H9 (cell line): Measurements from ENCODE around the gene NRXN3. TPM values are rescaled to one million over a fixed set of nuclear protein-coding genes. Genes with fewer than 3 reads are reported as not detected.

ENCODE experiments used
- DNase-seq: peaks from one replicate; pipeline ENCODE4 v3.0.0-alpha.2; 2017
- H2AFZ ChIP-seq: one replicate; pipeline ENCODE4 v1.6.1; 2013; ENCODE audit warnings: mild to moderate bottlenecking, low read length, control low read depth, moderate library complexity
- H2AK5ac ChIP-seq: 2 replicates; pipeline ENCODE4 v1.6.1; 2013; ENCODE audit warnings: low read length, control low read depth, mixed read lengths; ENCODE audit not compliant: insufficient read length
- H2BK120ac ChIP-seq: one replicate; pipeline ENCODE4 v1.6.1; 2013; ENCODE audit warnings: low read depth, mild to moderate bottlenecking, low read length, control low read depth, inconsistent platforms; ENCODE audit not compliant: poor library complexity, severe bottlenecking
- H2BK12ac ChIP-seq: 2 replicates; pipeline ENCODE4 v1.6.1; 2013; ENCODE audit warnings: low read length, control low read depth, mixed read lengths, low read depth; ENCODE audit not compliant: insufficient read length
- H2BK15ac ChIP-seq: 2 replicates; pipeline ENCODE4 v1.6.1; 2013; ENCODE audit warnings: low read depth, low read length, control low read depth
- H2BK20ac ChIP-seq: one replicate; pipeline ENCODE4 v1.6.1; 2013; ENCODE audit warnings: low read depth, mild to moderate bottlenecking, low read length, control low read depth, inconsistent platforms; ENCODE audit not compliant: poor library complexity, severe bottlenecking
- H2BK5ac ChIP-seq: 2 replicates; pipeline ENCODE4 v1.6.1; 2013; ENCODE audit warnings: low read length, control low read depth, mixed read lengths; ENCODE audit not compliant: insufficient read length
- H3K14ac ChIP-seq: 2 replicates; pipeline ENCODE4 v1.6.1; 2013; ENCODE audit warnings: low read length, control low read depth; ENCODE audit not compliant: insufficient read depth
- H3K18ac ChIP-seq: 2 replicates; pipeline ENCODE4 v1.6.1; 2013; ENCODE audit warnings: low read depth, mild to moderate bottlenecking, mixed read lengths, low read length, control low read depth; ENCODE audit not compliant: insufficient read length
- H3K23ac ChIP-seq: 2 replicates; pipeline ENCODE4 v1.6.1; 2013; ENCODE audit warnings: low read length, control low read depth, mixed read lengths, low read depth; ENCODE audit not compliant: insufficient read length
- H3K23me2 ChIP-seq: 2 replicates; pipeline ENCODE4 v1.6.1; 2013; ENCODE audit warnings: low read depth, mild to moderate bottlenecking, mixed read lengths, low read length, control low read depth; ENCODE audit not compliant: insufficient read length, poor library complexity, severe bottlenecking
- H3K27ac ChIP-seq: 2 replicates; pipeline ENCODE4 v1.5.1; 2013; ENCODE audit warnings: low read length, control low read depth, mixed read lengths, low read depth; ENCODE audit not compliant: insufficient read length
- H3K27me3 ChIP-seq: 2 replicates; pipeline ENCODE4 v1.6.1; 2013; ENCODE audit warnings: low read length, control low read depth, inconsistent platforms; ENCODE audit not compliant: insufficient read depth
- H3K4ac ChIP-seq: 2 replicates; pipeline ENCODE4 v1.6.1; 2013; ENCODE audit warnings: low read depth, mild to moderate bottlenecking, control low read depth, inconsistent platforms, low read length, moderate library complexity
- H3K4me1 ChIP-seq: 2 replicates; pipeline ENCODE4 v1.6.1; 2013; ENCODE audit warnings: low read length, control low read depth, inconsistent platforms; ENCODE audit not compliant: insufficient read depth
- H3K4me2 ChIP-seq: 2 replicates; pipeline ENCODE4 v1.6.1; 2013; ENCODE audit warnings: low read length, control low read depth, mixed read lengths; ENCODE audit not compliant: insufficient read length, insufficient read depth
- H3K56ac ChIP-seq: 2 replicates; pipeline ENCODE4 v1.6.1; 2013; ENCODE audit warnings: low read depth, mild to moderate bottlenecking, mixed read lengths, low read length, control low read depth; ENCODE audit not compliant: insufficient read length
- H3K79me1 ChIP-seq: 2 replicates; pipeline ENCODE4 v1.6.1; 2013; ENCODE audit warnings: low read depth, mild to moderate bottlenecking, moderate library complexity, low read length, control low read depth, inconsistent platforms; ENCODE audit not compliant: insufficient read depth, poor library complexity, severe bottlenecking
- H3K79me2 ChIP-seq: 2 replicates; pipeline ENCODE4 v1.6.1; 2013; ENCODE audit warnings: low read length, control low read depth, inconsistent platforms; ENCODE audit not compliant: insufficient read depth
- H3K9ac ChIP-seq: 2 replicates; pipeline ENCODE4 v1.6.1; 2013; ENCODE audit warnings: low read length, control low read depth, mixed read lengths; ENCODE audit not compliant: insufficient read length; ENCODE audit errors: extremely low read depth
- H3K9me3 ChIP-seq: one replicate; pipeline ENCODE4 v1.6.1; 2013; ENCODE audit warnings: low read depth, low read length, inconsistent platforms; ENCODE audit not compliant: control insufficient read depth
- H3T11ph ChIP-seq: one replicate; pipeline ENCODE4 v1.6.1; 2013; ENCODE audit warnings: mild to moderate bottlenecking, low read length, control low read depth, inconsistent platforms
- H4K20me1 ChIP-seq: one replicate; pipeline ENCODE4 v1.6.1; 2013; ENCODE audit not compliant: control insufficient read depth, insufficient read length, insufficient read depth
- H4K5ac ChIP-seq: 2 replicates; pipeline ENCODE4 v1.6.1; 2013; ENCODE audit warnings: low read depth, mild to moderate bottlenecking, mixed read lengths, low read length, control low read depth; ENCODE audit not compliant: insufficient read length
- H4K8ac ChIP-seq: replicated peaks from 2 replicates; pipeline ENCODE4 v1.6.1; 2013; ENCODE audit warnings: low read length, control low read depth, mixed read lengths, low read depth; ENCODE audit not compliant: insufficient read length
- H4K91ac ChIP-seq: 2 replicates; pipeline ENCODE4 v1.6.1; 2013; ENCODE audit warnings: low read depth, mild to moderate bottlenecking, moderate library complexity, mixed read lengths, low read length, control low read depth; ENCODE audit not compliant: insufficient read length
- H3K27ac Mint-ChIP-seq, 3 experiments: 2 replicates in 2 of 3; 3 replicates in 1 of 3; pipeline ENCODE4 v1.8.0; 2020 to 2021; ENCODE audit warnings: mixed read lengths in 3 of 3, mild to moderate bottlenecking in 1 of 3, moderate library complexity in 1 of 3
- H3K27me3 Mint-ChIP-seq: 2 replicates; pipeline ENCODE4 v1.8.0; 2021; ENCODE audit warnings: low read depth, mild to moderate bottlenecking, moderate library complexity, mixed read lengths
- H3K36me3 Mint-ChIP-seq, 3 experiments: 2 replicates in 2 of 3; 3 replicates in 1 of 3; pipeline ENCODE4 v1.8.0; 2020 to 2021; ENCODE audit warnings: low read depth in 3 of 3, mixed read lengths in 3 of 3; ENCODE audit not compliant: insufficient read depth in 1 of 3
- H3K4me1 Mint-ChIP-seq, 2 experiments: 2 replicates each; pipeline ENCODE4 v1.8.0; 2020; ENCODE audit warnings: mixed read lengths in 2 of 2
- H3K4me3 Mint-ChIP-seq, 2 experiments: 2 replicates in 1 of 2; 3 replicates in 1 of 2; pipeline ENCODE4 v1.8.0; 2020 to 2021; ENCODE audit warnings: mild to moderate bottlenecking in 2 of 2, mixed read lengths in 2 of 2, moderate library complexity in 1 of 2
- H3K9me3 Mint-ChIP-seq, 2 experiments: 2 replicates in 1 of 2; 3 replicates in 1 of 2; pipeline ENCODE4 v1.8.0; 2020; ENCODE audit warnings: mild to moderate bottlenecking in 2 of 2, mixed read lengths in 2 of 2, moderate library complexity in 1 of 2
- WGBS: extraction: QIAGEN DNeasy Blood & Tissue Kit; methylation state at CpG from one replicate; pipeline ENCODE4 v1.1.7; 2013; ENCODE audit warnings: missing lambda C conversion rate, low lambda C conversion rate, mixed read lengths; ENCODE audit not compliant: insufficient read length; ENCODE audit errors: extremely low coverage; 5-methylcytosine and 5-hydroxymethylcytosine counted together
- total RNA-seq: library from RNA; stranded (reverse); gene quantifications from 2 replicates; pipeline ENCODE4 v1.2.1, GENCODE V29; 2021
- TF ChIP-seq, protein P1 (sequence below): fragments of 200-600 bp; sonication (generic); conservative IDR thresholded peaks from 3 replicates; pipeline ENCODE4 v1.8.0; 2021; ENCODE audit warnings: antibody characterized with exemption, mild to moderate bottlenecking

Gene NRXN3
- total RNA-seq, 1 experiment from 2014 or later = 1.8 TPM

DNA sequence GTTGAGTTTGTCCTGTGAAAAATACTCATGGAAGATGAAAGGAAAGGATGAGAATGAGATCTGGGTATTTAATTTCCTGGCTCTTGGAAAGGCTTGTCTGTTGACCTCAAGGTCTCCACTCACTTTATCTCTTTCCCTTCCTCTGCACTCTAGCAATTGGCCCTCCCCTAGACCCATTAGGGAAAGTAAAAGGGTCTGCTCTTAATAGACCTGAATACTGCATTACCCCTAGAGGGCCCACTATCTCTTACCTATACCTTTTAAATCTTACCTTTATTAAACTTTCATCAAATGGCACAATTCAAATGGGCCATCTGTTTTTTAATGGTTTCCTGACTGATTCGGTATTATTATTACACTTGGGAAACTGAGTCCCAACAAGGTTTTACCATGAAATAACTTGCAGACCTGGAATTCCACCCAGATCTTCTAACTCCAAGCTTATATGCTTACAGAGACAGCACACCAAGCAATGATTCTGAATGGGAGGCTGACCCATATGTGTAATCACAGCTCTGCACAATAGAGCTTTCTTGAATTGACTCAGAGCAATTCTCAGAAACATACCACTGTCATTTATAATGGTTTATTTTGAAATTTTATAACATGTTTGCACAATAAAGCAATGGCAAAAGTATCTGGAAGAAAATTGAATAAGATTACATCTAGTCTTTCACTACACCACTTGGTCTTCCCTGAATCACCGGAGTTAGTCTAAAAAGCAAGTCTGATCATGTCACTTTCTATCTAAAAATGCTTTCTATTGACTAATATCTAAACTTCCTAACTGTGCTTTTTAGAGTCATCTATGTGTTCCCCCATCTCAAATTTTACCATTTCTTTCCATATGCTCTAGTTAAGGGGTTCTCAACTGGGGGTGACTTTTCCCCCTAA, 618.5 kb downstream of the NRXN3 start:
- Histone ChIP-seq H2BK12ac (no peak overlapping the region), H3K27ac (no peak overlapping the region), H2BK15ac (no peak overlapping the region), H3T11ph (no peak overlapping the region), H4K20me1 (no peaks in the 10 kb centered on the region), H3K79me2 (no peaks in the 10 kb centered on the region), H3K9me3 (no peaks in the 10 kb centered on the region), H3K4me1 (no peaks in the 10 kb centered on the region; the same call in 1 of the 2 replicates), H3K4ac (no peak overlapping the region), H3K23me2 (no peaks in the 10 kb centered on the region), H2AFZ (no peak overlapping the region), H4K91ac (no peak overlapping the region), H4K8ac (no peak overlapping the region), H4K5ac (no peak overlapping the region), H3K4me2 (no peak overlapping the region), H2BK20ac (peak overlapping the region; percentile 45), H3K79me1 (no peaks in the 10 kb centered on the region), H2BK120ac (no peak overlapping the region), H3K14ac (no peak overlapping the region), H3K27me3 (no peaks in the 10 kb centered on the region), H3K23ac (no peak overlapping the region), H3K18ac (no peak overlapping the region), H2AK5ac (no peak overlapping the region), H3K9ac (no peak overlapping the region), H2BK5ac (no peak overlapping the region), H3K56ac (no peak overlapping the region)
- no peak for DNase-seq
- no peaks in the 10 kb centered on the region for H3K27me3 Mint-ChIP-seq
- no peak overlapping the region for H3K4me3 Mint-ChIP-seq
- no peaks in the 10 kb centered on the region for H3K36me3 Mint-ChIP-seq
- H3K9me3 Mint-ChIP-seq = no peaks in the 10 kb centered on the region
- H3K27ac Mint-ChIP-seq = no peak overlapping the region
- TF ChIP-seq, protein P1, sequence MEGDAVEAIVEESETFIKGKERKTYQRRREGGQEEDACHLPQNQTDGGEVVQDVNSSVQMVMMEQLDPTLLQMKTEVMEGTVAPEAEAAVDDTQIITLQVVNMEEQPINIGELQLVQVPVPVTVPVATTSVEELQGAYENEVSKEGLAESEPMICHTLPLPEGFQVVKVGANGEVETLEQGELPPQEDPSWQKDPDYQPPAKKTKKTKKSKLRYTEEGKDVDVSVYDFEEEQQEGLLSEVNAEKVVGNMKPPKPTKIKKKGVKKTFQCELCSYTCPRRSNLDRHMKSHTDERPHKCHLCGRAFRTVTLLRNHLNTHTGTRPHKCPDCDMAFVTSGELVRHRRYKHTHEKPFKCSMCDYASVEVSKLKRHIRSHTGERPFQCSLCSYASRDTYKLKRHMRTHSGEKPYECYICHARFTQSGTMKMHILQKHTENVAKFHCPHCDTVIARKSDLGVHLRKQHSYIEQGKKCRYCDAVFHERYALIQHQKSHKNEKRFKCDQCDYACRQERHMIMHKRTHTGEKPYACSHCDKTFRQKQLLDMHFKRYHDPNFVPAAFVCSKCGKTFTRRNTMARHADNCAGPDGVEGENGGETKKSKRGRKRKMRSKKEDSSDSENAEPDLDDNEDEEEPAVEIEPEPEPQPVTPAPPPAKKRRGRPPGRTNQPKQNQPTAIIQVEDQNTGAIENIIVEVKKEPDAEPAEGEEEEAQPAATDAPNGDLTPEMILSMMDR = peak; percentile 42; the same call in 2 of the 3 replicates
- H3K4me1 Mint-ChIP-seq = peaks cover 6 to 8% of the 10 kb centered on the region in 2 experiments
- no CpG with 5 or more reads among the region's 2 CpGs for WGBS
